HG02884 (cell line): ENCODE data around the gene LRBA.
"Not testable (repeated sequence)": the region's sequence is repeated elsewhere in the genome, so short reads cannot be mapped to it uniquely, and the experiment has no call there.

Source experiments
- ATAC-seq: cut with Tn5 transposase; IDR thresholded peaks from one replicate; pipeline ENCODE4 v1.9.1; 2021; ENCODE audit warnings: mild to moderate bottlenecking, moderate library complexity; ENCODE audit not compliant: unreplicated experiment

LRBA gene

DNA sequence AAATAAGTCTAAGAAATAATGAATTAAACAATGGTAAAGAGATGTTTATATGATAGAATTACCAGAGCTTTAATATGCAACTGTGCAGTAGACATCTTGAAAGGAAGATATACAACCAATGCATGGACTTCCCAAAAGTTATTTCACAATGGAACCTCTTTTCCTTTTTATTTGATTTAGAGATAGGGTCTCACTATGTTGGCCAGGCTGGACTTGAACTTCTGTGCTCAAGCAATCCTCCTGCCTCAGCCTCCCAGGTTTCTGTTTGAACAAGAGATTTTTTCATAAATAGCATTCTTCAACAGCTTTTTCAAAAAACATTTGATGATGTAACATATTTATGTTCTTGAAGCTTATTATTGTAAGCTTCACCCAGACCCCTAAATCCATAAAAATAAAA, 72.0 kb downstream of the LRBA start:
- ATAC-seq, result no peak

DNA sequence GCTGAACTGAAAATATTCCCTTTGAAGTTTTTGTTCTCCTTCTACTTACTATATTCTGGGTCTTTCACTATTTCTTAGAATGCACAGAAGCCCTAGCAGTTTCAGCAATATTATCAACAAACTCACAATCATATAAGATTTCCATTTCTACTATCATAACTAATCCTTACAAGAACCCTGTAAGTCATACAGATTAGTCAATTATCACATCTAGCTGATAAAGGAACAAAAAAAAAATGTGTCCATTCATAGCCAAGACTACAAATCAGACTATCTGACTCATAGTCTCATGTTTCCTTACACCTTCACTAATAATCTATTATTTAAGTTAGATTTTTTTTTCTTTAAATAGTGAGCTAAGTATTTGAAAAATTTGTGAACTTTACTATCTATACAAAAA, 72.5 kb downstream of the LRBA start:
- no peak for ATAC-seq

GRCh38 chr4:150940123-150940522, 75.0 kb downstream of the LRBA start:
- no peak for ATAC-seq

- no peak for ATAC-seq
Measured at GRCh38 chr4:150939530-150939929, 75.6 kb downstream of the LRBA start.

DNA sequence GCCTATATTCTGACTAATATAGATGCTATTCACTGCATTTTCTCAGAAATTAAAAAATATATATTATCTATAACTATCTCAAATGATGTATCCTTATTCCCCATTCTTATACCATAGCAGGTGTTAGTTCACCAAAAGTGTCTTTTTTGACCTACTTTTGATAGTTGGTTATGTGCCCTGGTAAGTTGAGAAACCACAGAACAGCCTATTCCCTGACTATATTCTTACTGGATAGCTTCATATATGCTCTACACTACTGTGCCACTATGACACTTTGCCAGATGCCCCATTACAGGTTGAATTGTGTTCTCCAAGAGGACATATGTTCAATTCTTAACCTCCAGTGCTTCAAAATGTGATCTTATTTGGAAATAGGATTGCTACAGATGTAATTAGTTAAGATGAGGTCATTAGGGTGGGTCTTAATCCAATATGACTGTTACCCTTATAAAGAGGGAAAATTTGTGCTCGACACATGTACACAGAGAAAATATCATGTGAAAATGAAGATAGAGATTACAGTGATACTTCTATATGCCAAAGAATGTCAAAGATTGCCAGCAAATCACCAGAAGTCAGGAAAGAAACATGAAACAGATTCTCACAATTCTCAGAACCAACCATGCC, 76.1 kb downstream of the LRBA start:
- ATAC-seq, result no peak

GRCh38 chr4:150938417-150938816, 76.7 kb downstream of the LRBA start:
- ATAC-seq, result no peak

- ATAC-seq, result no peak
Measured at GRCh38 chr4:150934022-150934421, 81.1 kb downstream of the LRBA start.

DNA sequence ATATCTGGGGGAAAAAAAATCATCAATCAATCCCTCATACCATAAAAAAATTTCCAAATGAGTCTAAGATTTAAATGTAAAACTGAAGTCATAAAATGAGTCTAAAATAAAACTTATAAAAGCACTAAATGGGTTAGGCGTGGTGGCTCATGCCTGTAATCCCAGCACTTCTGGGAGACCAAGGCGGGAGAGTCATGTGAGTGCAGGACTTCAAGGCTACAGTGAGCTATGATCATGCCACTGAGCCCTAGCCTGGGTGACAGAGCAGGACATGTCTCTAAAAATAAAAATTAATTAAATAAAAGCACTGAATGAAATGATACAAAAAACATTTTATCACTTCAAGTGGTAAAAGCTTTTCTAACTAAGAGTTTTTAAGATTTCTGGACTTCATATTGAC, 83.3 kb downstream of the LRBA start:
- no peak for ATAC-seq

DNA sequence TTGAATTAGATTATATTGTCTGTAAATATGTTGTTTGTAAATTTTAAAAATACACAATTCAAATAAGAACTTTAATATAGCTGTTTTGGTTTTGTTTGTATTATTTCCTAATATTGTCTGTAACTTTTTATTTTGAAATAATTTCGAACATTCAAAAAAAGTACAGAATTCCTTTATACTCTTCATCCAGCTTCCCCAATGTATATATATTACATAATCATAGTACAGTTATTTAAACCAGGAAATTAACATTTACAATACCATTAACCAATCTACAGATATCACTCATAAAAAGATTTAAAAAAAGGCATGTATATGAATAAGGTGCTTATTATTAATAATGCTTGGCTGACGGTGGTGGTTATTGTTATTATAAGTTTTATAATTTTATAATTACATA, 84.1 kb downstream of the LRBA start:
- ATAC-seq, result no peak

GRCh38 chr4:150923945-150924344, 91.1 kb downstream of the LRBA start:
- ATAC-seq, result no peak

GRCh38 chr4:150921486-150921885, 93.6 kb downstream of the LRBA start:
- ATAC-seq, result not testable (repeated sequence)

DNA sequence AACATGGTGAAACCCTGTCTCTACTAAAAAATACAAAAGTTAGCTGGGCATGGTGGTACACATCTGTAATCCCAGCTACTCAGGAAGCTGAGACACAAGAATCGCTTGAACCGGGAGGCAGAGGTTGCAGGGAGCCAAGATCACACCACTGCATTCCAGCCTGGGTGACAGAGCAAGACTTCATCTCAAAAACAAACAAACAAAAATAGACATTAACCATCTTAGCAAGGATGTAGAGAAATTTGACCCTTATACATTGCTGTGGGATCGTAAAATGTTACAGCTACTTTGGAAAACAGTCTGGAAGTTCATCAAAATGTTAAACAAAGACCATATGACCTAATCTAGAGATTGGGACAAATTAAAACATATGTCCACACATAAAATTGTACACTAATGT, 96.5 kb downstream of the LRBA start:
- not testable (repeated sequence) for ATAC-seq

- ATAC-seq, result no peak
Measured at GRCh38 chr4:150911326-150911725, 103.8 kb downstream of the LRBA start.

DNA sequence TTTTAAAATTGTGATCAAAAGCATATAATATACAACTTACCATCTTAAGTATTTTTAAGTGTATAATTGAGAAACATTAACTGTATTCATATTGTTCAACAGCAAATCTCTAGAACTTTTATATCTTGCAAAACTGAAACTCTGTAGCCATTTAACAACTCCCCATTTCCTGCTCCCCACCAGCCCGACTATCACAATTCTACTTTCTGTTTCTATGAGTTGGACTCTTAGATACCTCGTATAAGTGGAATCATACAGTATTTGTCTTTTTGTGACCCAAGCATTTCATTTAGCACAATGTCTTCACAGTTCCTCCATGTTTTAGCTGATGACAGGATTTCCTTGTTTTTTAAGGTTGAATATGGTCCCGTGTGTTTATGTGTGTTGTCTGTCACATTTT, 106.0 kb downstream of the LRBA start:
- ATAC-seq, result no peak

- ATAC-seq, result no peak
Measured at GRCh38 chr4:150906987-150907633, 108.0 kb downstream of the LRBA start.

DNA sequence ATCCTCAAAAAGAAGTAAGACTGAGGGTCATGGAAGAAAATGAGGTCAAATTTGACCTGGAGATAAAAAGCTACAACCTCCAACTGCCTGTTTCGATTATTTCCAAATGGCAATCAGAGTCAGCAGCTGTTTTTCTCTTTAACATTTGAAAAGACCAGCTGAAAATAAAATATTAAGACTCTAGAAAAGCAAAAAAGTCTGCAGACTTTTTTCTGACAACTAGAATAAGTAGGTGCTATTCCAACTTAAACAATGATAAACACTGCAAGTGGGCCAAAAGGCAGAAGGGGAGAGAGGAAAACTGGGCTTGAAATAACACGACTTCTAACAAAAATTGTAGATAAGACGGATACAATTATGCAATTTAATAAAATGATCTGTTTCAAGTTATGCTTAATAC, 110.4 kb downstream of the LRBA start:
- ATAC-seq, result no peak

DNA sequence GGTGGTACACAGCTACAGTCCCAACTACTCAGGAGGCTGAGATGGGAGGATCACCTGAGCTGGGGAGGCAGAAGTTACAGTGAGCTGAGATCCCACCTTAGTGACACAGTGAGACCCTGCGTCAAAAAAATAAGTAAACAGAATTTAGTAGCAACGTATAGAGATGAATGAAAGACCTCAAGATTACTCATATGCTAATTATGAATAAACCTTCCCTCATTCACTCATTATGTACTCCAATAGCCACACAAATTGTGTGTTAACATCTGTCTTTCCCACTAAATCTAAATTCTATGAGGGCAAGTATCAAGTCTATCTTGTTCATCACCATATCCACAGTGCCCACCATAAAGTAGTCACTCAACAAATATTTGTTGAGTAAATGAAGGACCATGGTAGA, 111.5 kb downstream of the LRBA start:
- no peak for ATAC-seq

DNA sequence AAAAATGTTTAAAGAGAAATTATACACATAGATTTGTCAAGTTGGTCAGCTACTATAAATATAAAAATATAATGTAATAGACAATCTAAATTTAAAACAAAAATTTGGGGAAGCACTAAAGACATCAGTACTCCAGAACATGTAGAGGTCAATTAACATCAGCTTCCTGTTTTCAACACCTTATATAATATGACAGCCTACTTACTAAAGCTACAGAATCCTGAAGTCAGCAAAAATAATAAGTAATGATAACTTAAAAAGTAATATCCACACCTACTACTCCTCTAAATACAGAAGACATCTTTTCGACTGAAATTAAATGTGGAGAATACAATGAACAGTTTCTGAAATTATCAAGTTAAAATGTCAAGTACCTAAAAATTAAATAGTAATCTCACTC, 118.6 kb downstream of the LRBA start:
- no peak for ATAC-seq

DNA sequence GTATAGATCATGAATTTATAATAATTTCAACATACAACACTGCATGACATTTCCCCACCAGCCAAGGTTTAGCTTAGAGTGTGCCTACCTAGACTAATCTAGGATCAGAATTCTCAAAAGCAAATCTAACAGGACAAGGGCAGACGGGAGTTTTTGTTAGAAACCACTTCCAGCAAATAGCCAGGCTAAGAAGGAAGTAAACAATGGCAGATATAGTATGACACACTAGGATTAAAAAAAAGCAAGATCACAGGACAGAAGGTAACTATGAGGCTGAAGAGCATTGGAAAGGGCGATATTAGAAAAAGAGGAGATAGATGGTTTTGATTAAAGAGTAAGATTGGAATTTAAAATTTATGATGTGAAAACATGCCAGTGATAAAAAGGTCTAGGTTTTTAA, 124.8 kb downstream of the LRBA start:
- no peak for ATAC-seq

DNA sequence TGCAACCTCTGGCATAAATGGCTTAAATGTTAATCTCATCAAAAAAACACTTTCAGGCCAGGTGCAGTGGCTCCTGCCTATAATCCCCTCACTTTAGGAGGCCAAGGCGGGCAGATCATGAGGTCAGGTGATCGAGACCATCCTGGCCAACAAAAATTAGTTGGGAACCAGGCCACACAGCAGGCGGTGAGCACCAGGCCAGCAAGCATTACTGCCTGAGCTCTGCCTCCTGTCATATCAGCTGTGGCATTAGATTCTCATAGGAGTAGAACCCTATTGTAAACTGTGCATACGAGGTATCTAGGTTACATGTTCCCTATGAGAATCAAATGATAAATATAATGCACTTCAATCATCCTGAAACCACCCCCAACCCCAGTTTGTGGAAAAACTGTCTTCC, 125.8 kb downstream of the LRBA start:
- ATAC-seq, result no peak

DNA sequence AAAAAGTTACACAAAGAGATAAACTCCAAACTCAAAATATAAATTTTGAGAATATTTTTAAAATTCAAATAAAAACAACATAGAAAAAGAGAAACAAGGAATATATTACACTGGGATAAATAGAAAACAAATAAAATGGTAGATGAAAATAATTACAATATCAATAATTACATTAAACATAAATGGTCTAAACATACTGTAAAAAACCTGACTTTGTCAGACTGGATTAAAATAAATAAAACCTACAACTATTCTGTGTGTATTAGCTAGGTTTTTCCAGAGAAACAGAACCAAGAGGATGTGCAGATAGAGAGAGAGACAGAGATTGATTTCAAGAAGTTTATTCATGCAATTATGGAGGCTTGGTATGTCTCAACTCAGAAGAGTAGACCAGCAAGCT, 126.5 kb downstream of the LRBA start:
- no peak for ATAC-seq

GRCh38 chr4:150888217-150888616, 126.9 kb downstream of the LRBA start:
- ATAC-seq, result no peak

DNA sequence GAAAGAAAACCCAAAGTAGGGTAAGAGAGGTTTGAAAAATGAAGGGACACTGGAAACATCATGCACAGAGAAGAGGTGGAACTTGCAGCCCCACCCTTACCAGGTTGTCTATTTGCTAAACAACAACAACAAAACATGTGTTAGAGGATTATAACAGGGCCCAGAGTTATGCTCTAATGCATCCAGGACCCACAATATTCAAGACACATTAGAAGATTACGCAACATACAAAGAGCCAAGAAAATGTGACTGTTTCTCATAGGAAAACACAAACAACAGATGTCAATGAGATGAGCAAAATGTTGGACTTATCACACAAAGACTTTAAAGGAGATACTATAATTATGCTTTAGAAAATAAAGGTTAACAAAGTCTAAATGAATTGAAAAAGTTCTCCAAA, 128.5 kb downstream of the LRBA start:
- ATAC-seq, result no peak
